ENCODE measurements around the gene FHL2.
"Not testable (repeated sequence)": the region's sequence is repeated elsewhere in the genome, so short reads cannot be mapped to it uniquely, and the experiment has no call there.

Gene FHL2

DNA sequence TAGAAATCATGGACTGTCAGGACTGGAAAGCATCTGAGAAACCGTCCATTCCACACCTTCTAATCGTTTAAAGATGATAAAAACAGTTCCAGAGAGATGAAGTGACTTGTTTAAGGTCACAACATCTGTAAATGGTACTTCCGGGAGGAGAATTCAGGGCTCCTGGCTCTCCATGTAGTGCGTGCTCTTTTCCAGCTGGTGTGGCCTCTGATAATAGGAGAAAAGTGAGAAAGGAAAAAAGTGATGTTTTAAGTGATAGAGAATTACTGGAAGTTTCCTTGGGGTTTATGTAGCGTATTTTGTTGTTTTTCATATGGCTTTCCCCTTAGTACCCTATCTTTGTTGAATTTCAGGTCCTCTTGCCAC lies 60.8 kb downstream of the FHL2 start:
- DNase-seq (ENCODE audit: low spot score), result no peak

DNA sequence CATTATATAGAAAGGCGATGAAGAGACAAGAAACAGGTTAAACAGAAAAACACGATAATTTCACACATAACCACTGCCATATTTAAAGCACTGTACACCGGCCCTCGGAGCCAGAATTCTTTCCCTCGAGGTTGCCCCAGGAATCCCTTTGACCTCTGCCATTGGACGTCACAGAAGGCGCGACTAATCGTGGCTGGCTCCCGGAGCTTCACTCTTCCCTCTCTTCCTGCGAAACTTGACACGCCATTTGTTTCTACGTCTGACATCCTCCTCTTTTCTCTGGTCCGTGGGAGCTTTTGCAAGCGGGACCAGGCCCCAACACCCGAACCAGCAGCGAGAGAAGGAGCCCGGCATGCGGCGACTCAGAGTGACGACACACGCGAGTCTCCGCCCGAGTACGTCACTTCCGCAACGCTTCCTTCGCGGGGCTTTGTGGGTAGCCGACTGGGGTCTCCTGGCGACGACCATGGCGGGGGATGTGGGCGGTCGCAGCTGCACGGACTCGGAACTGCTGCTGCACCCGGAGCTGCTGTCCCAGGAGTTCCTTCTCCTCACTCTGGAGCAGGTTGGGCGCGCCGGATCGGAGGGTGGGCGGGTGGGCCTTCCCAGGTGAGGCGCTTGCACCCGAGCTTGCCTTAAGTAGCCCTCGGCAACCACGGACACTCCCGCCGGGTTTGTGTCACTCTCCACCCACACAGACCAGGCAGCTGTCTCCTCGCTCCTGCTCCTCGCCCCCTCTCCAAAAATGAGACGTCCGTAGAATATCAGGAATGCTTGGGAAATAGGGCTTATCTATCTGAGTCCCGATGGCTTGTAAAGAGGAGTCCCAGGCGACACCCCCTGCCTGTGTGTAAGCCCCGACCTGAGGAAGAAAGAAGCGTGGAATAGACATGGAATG lies 61.5 kb downstream of the FHL2 start, which contains the start of gene C2orf49:
Gene C2orf49 (plus strand): TSS at position 419 of the 898 bp plus-strand sequence. CDS start 48 bp downstream, at position 467.
- peak; percentile 78 for DNase-seq (ENCODE audit: low spot score)

DNA sequence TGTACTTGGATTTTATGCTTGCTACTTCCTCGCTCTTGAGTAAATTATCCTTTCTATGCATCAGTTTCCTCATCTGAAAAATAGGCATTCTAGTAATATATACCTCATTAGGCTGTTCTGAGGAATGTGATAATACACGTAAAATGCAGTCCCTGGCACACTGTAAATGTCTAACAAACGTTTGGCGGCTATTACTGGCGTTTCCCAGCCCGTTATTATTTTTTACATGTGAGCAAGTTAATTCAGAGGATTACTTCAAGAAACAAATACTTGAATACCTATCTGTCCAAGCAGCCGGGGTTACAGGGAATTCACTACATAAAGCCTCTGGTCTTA lies 62.1 kb downstream of the FHL2 start:
- DNase-seq (ENCODE audit: low spot score), result no peak

DNA sequence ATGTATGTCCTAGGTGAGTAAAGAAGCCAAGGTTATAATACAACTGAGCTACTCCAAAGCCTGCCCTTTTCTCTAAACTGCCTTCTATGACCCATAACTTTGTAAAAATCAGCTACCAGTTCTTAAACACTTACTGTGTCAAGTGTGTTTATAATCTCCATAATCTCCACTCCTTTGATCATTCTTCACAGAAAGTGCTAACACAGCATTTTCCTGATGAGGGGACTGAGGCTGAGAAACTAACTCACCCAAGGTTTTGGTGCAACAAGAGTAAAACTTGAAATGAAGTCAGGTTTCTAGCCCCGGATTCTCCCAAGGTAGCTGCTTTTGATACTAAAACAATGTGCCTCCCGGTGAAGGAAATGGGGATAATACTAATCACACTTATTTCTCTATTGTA lies 63.4 kb downstream of the FHL2 start:
- no peak for DNase-seq (ENCODE audit: low spot score)

DNA sequence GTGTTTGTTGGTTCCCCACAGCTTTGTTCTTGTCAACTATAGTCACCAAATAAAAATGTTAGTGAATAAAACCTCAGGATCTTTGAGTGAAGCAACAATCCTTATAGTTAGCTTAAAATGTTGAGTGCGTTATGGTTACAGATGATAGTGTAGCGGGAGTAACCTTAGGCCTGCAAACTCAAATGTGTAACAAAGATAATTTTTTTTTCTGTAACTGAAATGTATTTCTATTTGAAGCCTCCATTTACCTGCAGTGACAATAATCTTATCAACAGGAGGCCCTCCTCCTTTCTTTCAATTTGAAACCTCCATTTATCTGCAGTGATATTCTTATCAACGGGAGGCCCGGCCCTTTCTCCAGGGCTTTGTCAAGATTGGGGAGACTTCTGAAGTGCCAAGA lies 64.6 kb downstream of the FHL2 start:
- DNase-seq (ENCODE audit: low spot score), result no peak

DNA sequence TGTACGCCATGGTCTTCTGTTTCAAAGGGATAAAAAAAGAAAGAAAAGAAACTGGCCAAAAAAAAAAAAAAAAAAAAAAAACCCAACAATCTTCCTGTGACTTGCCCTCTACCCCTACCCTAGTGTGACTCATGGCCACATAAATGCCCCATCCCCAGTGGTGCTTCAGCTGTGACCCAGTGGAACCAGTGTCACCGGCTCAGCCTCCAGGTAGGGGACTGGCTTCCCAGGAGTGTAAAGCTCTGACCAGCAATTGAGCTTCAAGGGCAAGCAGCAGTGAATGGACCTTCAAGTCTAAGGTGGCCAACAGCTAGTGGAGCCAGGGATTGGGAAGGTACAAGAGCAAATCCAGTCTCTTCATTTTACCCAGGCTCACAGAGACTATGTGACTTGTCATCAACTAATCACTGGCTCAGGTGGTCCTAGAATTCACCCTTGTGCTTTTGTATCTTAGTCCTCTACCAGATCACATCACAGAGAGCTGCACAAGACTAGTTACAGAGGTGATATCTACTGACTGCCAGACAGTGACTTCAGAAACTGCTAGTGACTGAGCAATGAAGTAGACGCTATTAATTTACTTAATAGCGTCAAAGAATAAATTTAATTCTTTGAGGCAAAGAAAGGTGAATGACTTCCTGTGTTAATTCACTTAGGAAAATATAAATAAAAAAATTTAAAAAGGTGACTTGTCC lies 68.0 kb downstream of the FHL2 start:
- DNase-seq (ENCODE audit: low spot score), result no peak

DNA sequence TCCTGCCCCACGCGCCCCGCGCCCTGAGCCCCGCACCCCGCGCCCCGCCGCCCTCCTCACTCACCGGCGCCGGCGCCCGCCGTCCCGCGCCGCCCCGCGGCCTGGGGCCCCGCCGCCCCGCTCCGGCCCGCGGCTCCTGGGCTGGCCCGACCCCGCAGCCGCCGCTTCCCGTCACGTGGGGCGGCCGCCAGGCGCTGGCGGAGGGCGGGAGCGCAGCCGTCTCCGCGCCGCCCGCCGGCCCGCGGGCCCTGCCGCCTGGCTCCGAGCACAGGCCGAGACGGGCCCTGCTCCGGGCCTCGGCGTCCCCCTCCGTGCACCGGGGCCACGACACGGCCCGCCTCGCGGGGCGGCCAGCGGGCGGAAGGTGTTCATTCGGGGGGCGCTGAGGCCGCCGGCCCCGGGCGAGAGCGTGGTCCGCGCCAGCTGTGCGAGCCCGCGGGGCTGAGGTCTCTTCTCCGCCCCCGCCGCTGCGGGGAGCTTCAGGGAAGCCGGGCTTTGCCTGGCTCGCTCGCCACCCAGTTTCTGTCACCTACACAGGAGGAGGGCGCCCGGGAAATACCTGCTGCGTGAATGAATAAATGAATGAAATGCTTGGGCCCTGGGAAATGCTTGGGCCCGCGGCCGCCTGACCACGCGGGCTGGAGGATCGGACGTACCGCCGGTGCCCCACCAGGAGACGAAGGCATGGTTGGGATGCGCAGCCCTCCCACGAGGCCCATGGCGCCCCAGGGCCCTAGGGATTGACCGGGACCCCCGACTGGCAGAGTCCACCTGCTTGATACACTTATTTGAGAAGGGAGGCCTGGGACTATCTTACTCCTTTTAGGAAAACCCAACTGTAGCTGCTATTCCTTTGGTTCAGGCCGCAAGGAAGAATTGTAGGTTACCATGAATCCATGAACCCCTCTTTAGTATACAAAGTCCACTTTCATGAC lies 69.0 kb downstream of the FHL2 start, which contains the start of gene TGFBRAP1:
Gene TGFBRAP1 (minus strand): TSS at position 175 of the 935 bp plus-strand sequence. CDS start 21,434 bp downstream, outside the sequence.
- DNase-seq (ENCODE audit: low spot score), result peak; percentile 59

DNA sequence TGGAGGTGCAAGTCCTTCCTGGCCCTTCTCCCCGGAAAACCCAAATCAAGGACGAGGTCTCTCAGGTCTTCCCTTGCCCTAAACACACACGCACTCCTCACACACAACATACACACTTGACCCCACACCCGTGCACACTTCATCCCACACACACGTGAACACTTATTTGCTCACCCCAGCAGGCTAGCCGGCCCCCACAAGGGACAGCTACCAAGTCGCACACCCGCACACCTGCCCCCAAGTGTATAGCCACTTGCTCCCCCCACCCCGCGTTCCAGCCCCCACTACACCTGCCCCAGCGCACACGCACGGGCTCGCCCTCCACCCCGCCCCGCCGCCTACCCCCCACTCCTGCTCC lies 69.7 kb downstream of the FHL2 start:
- DNase-seq (ENCODE audit: low spot score), result no peak

DNA sequence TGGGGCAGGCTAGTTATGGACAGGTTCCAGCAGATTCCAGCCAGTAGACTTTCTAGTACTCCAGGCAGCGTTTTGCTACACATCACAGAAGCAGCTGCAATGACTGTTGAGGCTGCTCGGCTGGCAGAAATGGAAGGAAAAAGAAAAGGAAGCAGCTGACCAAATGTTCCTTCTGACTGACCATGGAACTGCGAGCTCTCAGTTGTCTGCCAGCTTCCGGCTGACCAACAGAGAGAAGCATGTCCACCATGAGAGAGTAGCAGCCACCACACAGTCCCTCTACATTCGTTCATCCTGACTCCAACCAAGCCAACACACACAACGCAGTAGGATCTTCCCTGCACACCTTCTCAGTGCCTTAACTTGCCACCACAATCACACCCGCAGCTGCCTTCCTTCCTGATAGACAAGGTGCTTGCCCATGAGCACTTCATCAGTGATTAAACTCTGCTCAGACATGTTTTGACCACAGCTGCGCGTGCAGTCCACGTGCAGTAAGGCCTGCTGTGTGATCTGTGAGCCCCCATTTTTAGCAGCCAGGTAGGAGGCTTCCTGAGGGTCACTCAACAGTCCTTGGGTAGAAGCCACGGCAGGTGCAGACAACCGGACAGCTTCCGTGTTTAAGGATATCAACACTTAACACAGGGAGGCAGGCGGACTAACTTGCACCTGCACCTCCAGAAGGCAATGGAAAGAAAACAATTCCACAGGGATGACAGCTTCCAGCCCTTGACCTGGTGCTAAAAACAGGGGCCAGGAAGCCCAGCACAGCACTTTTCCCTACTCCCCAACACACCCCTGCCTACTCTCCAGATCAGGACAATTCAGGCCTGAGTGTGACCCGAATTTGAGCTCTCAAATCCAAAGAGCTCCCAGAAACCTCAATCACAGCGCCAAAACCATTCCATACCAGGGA lies 70.3 kb downstream of the FHL2 start:
- DNase-seq (ENCODE audit: low spot score), result peak; percentile 34

DNA sequence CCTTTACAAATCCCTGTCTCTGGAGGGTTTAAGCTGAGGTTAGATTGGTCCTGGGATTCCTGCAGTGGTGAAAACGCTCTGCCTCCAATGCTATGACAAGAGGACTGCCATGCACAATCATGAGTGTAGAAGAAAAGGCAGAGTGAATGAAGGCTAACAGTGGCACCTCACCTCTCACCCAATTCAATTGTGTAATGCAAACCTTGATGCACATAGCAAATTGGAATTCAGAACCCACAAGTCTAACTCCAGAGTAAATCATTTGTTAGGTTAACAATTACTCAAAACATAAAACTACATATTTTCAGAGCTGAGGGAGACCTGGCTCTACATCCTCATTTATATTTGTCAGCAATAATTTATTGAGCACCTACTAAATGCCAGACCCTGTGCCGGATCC lies 71.2 kb downstream of the FHL2 start:
- DNase-seq (ENCODE audit: low spot score), result no peak

DNA sequence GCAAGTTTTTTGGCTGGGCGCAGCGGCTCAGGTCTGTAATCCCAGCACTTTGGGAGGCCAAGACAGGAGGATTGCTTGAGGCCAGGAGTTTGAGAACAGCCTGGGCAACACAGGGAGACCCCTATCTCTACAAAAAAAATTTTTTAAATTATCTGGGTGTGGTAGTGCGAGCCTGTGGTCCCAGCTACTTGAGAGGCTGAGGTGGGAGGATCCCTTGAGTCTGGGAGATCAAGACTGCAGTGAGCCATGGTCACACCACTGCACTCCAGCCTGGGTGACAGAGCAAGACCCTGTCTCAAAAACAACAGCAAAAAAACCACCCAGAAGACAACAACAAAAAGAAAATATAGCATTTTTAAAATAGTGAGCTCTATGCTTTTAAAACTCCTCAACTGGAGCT lies 71.6 kb downstream of the FHL2 start:
- DNase-seq (ENCODE audit: low spot score), result not testable (repeated sequence)

DNA sequence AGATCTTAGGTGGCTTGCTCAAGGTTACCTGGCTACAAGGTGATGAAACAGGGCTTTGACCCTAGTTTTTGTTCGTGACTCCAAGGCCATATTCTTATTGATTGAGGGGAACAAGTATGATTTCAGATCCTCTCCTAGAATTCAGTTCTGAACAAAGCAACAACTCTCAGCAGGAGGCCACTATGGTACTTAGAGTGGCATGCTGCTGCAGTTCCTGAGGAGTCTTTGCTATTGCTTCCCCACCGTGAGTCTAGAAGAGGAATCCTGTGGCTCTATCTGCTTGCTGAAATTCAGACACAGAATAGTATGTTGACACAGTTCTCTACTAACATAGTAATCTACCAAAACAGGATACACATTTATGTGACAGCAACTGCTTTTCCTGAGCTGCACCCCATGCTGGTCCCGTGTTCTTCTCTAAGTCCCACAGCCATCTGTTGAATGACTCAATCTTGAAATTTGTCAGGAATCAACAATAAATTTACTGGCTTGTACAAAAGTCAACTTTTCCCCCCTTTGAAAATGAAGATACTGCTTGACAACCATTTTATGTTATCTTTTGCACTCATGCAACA lies 73.4 kb downstream of the FHL2 start:
- peak; percentile 59 for DNase-seq (ENCODE audit: low spot score)

DNA sequence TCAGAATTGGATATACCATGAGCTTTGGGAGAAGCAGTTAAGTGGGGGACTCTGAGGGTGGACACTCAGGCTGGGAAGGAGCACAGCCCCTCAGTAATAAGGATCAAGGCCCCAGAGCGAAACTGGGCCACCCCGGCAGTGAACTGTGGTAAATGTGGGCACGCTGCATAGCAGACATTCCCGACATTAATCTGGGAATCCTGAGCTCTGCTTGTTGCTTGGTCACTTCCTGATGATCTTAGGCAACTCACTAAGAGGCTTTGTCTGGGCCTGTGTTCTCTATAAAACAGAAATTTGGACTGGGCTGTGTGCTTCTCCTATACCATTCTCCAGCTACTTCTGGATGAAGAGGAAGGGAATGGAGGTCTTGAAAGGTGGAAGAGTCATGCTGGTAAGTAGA lies 74.1 kb downstream of the FHL2 start:
- peak; percentile 58 for DNase-seq (ENCODE audit: low spot score)

DNA sequence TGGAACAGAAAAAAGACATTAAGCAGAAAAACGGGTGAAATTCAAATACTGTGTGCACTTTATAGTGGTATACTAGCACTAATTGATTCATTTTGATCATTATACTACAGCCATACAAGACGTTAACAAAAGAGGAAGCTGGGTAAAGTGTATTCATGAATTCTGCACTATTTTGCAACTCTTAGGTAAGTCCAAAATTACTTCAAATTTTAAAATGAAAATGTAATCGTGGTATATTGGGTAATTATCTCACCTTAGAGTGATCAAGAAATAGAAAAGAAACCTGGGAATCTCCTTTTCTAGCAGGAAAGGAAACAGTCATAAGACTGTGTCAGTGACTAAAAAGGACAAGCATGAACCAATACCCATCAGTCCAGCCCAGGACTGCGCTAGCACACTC lies 74.8 kb downstream of the FHL2 start:
- no peak for DNase-seq (ENCODE audit: low spot score)

DNA sequence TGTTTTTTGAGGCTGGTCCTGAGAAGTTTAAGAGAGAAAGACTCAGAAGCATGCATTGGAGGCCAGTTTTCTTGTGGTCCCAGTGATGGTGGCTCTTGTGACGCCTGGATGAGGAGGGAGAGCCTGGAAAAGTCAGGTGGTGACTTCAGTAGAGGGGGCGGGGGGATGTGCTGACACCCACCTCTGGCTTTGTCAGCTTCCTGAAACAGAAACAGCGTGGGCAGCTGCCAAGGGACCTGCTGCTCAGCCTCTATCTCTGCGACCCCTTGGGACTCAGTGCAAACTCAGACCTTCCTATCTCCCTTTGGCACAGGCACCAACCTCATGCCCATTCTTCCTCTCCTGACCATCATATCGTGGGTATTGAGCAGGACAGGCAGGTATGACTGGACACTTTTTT lies 75.7 kb downstream of the FHL2 start:
- DNase-seq (ENCODE audit: low spot score), result no peak

DNA sequence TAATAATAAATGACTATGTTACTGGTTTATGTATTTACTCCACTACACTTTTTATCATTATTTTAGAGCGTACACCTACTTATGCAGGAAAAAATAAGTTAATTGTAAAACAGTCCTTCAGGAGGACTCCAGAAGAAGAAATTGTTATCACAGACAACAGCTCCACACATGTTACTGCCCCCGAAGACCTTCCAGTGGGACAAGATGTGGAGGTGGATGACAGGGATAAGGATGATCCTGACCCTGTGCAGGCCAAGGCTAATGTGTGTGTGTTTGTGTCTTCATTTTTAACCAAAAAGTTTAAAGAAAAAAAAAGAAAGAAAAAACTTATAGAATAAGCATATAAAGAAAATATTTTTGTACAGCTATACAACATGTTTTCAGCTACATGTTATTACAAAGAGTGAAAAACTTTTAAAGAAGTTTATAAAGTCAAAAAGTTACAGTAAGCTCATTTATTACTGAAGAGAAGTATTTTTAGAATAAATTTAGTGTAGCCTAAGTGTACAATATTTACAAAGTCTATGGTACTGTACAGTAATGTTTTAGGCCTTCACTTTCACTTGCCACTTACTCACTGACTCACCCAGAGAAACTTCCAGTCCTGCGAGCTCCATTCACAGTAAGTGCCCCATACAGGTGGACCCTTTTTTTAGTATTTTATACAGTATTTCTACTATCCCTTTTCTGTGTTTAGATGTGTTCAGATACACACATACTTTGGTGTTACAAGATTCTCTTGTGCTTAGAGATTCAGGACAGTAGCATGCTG lies 76.8 kb downstream of the FHL2 start:
- DNase-seq (ENCODE audit: low spot score), result no peak

DNA sequence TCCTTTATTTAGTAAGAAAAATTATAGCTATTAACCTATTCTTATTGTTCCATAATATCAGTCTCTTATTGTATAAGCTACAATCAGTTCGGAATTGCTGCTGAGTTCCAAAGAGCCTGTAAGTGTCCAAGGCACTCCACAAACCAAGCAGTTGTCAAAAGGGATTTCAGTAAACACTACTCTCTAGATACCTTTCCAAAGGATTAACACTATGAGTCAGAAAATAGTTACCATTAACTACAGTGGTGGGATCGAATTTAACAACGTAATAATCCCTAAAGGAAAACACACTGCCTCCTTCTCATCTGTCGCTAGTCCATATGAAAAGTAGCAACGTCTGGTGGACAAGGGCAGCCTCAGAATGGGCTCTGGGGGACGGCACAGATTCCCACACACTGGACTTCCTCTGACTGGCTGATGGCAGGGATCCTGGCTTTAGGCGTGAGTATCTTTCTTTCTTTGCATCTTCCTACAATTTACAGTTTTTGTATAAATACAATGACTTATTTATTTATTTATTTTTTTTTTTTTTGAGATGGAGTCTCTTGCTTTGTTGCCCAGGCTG lies 78.1 kb downstream of the FHL2 start:
- DNase-seq (ENCODE audit: low spot score), result no peak

DNA sequence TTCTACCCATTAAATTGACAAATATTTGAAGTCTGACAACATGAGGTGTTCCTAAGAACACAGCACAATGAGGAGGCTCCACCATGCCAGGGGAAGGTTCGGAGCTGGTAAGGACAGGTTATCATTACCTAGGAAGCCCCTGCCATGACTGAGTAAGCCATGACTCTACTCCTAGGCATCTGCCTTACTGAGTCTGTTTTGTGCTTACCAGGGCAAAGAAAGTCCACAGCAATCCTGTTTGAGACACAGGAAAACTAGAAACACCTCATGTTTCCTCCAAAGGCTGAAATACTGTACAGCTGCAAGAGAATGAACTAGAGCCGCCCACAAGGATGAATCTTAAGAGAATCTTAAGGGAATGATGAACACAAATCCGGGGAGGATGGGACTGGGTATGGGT lies 80.9 kb downstream of the FHL2 start:
- no peak for DNase-seq (ENCODE audit: low spot score)

DNA sequence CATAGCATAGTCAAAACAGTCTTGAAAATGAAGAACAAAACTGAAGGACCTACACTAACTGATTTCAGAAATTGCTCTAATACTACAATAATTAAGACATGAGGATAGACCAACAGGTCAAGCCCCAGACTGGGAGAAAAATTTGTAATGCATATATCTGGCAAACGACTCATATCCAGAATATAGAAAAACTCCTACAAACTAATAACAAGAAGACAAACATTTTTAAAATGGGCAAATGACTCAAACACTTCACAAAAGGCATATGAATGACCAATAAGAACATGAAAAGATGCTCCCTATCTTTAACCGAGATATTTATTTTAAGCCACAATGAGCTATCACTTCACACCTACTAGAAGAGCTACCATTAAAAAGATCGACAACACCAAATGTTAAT lies 83.5 kb downstream of the FHL2 start:
- no peak for DNase-seq (ENCODE audit: low spot score)

DNA sequence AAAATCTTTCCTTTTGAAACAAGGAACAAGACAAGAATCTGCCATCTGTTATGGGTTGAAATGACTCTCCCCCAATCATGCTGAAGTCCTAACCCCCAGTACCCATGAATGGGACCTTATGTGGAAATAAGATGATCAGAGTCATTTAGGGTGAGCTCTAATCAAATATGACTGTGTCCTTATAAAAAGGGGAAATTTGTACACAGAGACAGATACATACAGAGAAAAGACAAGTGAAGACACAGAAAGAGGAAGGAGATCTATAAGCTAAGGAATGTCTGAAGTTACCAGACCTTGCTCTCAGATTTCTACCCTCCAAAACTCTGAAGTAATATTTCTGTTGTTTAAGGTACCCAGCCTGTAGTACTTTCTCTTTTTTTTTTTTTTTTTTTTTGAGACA lies 85.0 kb downstream of the FHL2 start:
- no peak for DNase-seq (ENCODE audit: low spot score)
